Sigmoid colon (tissue), 7 donors: ENCODE measurements around the gene MMP25. TPM values are rescaled to one million over a fixed set of nuclear protein-coding genes. Genes with fewer than 3 reads are reported as not detected.

Experiments
- DNase-seq: peaks from one replicate; pipeline ENCODE4 v3.0.0-alpha.2; 2019
- H3K27ac ChIP-seq, 4 donors: fragments of 200-600 bp; sonication (generic); one replicate each; pipeline ENCODE4 v1.5.1; 2016 to 2019; ENCODE audit warnings: mild to moderate bottlenecking in 1 of 4
- H3K27me3 ChIP-seq, 3 donors: fragments of 200-600 bp; sonication (generic); one replicate each; pipeline ENCODE4 v1.5.1; 2019; ENCODE audit warnings: mild to moderate bottlenecking in 1 of 3
- H3K36me3 ChIP-seq, 4 donors: fragments of 200-600 bp; sonication (generic); one replicate each; pipeline ENCODE4 v1.5.1; 2016 to 2019
- H3K4me1 ChIP-seq, 4 donors: fragments of 200-600 bp; sonication (generic); one replicate each; pipeline ENCODE4 v1.5.1; 2017 to 2019
- H3K4me3 ChIP-seq, 4 donors: fragments of 200-600 bp; sonication (generic); one replicate each; pipeline ENCODE4 v1.5.1; 2017 to 2019; ENCODE audit warnings: mild to moderate bottlenecking in 2 of 4, moderate library complexity in 1 of 4
- H3K9me3 ChIP-seq, 4 donors: fragments of 200-600 bp in 3 of 4; sonication (generic) in 3 of 4; one replicate each; pipeline versions ENCODE4 v1.5.1 to v1.6.1; 2013 to 2019
- EP300 ChIP-seq, 4 donors: sonication (generic); formaldehyde crosslinking; IDR thresholded peaks; one replicate each; pipeline ENCODE4 v1.6.1; 2017; ENCODE audit warnings: antibody characterized with exemption in 4 of 4
- POLR2A ChIP-seq, 2 donors: fragments of 450-650 bp; IDR thresholded peaks; one replicate each; pipeline ENCODE4 v1.6.1; 2016; ENCODE audit warnings: antibody characterized with exemption in 2 of 2, mild to moderate bottlenecking in 2 of 2, moderate library complexity in 2 of 2
- POLR2AphosphoS5 ChIP-seq, 4 donors: sonication (generic); formaldehyde crosslinking; IDR thresholded peaks; one replicate each; pipeline ENCODE4 v1.6.1; 2017; ENCODE audit warnings: antibody characterized with exemption in 4 of 4
- WGBS, 2 donors: extraction: QIAGEN DNeasy Blood & Tissue Kit; methylation state at CpG; one replicate each; pipeline ENCODE4 v1.1.7; 2013; 5-methylcytosine and 5-hydroxymethylcytosine counted together
- intact Hi-C: fragments of 100-400 bp; cut with DNase I; formaldehyde crosslinking; loops from one replicate; pipeline ENCODE4 v1.15.1; 2023
- polyA plus RNA-seq, 3 donors: library from polyadenylated mRNA; stranded (reverse); fragments of 200-250 nt; gene quantifications; one replicate each; pipeline ENCODE4 v1.2.3, GENCODE V29; 2013
- total RNA-seq, 4 donors: library from RNA; depleted of rRNA; stranded (reverse); fragments of >200 nt; gene quantifications; one replicate each; pipeline ENCODE4 v1.1.0, GENCODE V29; 2016
- TF ChIP-seq, protein P1 (sequence below), 4 experiments: fragments of 450-650 bp in 3 of 4; fragments of 200-600 bp in 1 of 4; IDR thresholded peaks; one replicate each; pipeline ENCODE4 v1.5.1; 2016 to 2019; ENCODE audit warnings: antibody characterized with exemption in 4 of 4, mild to moderate bottlenecking in 3 of 4, moderate library complexity in 2 of 4
- donor health status: healthy with polysubstance abuse.
- donor health status: Bipolar disorder and iron deficiency.
- donor health status: healthy.

The MMP25 gene
- total and polyA plus RNA-seq, 7 donors = under 0.01 to 3.7 (median 1.1) TPM; not detected in 1

DNA sequence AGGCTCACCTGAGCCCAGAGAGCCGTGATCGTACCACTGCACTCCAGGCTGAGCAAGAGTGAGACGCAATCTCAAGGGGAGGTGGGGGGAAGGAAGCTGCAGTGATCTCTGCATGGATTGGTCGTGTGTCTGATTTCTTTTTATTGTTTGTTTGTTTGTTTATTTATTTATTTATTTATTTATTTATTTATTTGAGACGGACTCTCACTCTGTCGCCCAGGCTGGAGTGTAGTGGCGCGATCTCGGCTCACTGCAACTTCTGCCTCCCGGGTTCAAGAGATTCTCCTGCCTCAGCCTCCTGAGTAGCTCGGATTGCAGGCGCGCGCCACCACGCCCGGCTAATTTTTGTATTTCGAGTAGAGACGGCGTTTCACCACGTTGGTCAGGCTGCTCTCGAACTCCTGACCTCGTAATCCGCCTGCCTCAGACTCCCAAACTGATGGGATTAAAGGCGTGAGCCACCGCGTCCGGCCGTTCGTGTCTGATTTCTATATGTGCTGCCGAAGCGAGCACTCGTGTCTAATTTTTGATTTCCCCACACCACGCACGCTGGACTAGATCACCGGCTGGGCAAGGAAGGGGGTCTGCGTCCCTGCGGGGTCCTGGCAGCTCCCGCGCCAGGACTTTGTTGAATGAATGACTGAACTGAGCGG is 26.6 kb upstream of the MMP25 start:
- H3K36me3 ChIP-seq = no peaks in the 10 kb centered on the region
- H3K27ac ChIP-seq = peak overlapping the region; percentile 98 to 99 (median 98)
- H3K4me3 ChIP-seq = peak overlapping the region in 3 of 4 donors; percentile 57 to 74 (median 65)
- WGBS, 2 donors = 19 to 30% methylated on average over 40 of the region's 40 CpGs
- H3K9me3 ChIP-seq = no peaks in the 10 kb centered on the region
- H3K27me3 ChIP-seq = peaks cover 17 to 28% (median 24%) of the 10 kb centered on the region in 3 donors
- DNase-seq = no peak
- TF ChIP-seq POLR2A (IDR thresholded peaks at IDR 0.05) = no peak
- TF ChIP-seq POLR2AphosphoS5 (IDR thresholded peaks at IDR 0.05) = no peak
- TF ChIP-seq, protein P1, sequence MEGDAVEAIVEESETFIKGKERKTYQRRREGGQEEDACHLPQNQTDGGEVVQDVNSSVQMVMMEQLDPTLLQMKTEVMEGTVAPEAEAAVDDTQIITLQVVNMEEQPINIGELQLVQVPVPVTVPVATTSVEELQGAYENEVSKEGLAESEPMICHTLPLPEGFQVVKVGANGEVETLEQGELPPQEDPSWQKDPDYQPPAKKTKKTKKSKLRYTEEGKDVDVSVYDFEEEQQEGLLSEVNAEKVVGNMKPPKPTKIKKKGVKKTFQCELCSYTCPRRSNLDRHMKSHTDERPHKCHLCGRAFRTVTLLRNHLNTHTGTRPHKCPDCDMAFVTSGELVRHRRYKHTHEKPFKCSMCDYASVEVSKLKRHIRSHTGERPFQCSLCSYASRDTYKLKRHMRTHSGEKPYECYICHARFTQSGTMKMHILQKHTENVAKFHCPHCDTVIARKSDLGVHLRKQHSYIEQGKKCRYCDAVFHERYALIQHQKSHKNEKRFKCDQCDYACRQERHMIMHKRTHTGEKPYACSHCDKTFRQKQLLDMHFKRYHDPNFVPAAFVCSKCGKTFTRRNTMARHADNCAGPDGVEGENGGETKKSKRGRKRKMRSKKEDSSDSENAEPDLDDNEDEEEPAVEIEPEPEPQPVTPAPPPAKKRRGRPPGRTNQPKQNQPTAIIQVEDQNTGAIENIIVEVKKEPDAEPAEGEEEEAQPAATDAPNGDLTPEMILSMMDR (IDR thresholded peaks at IDR 0.05) = no peak
- no peak for TF ChIP-seq EP300 (IDR thresholded peaks at IDR 0.05)
- H3K4me1 ChIP-seq = peaks cover 0 to 54% (median 49%) of the 10 kb centered on the region in 4 donors
- intact Hi-C loops = loop anchor here (2.0 kb wide), 1 partner anchor 263 kb away; the partner anchor contains the start of gene ZNF263

DNA sequence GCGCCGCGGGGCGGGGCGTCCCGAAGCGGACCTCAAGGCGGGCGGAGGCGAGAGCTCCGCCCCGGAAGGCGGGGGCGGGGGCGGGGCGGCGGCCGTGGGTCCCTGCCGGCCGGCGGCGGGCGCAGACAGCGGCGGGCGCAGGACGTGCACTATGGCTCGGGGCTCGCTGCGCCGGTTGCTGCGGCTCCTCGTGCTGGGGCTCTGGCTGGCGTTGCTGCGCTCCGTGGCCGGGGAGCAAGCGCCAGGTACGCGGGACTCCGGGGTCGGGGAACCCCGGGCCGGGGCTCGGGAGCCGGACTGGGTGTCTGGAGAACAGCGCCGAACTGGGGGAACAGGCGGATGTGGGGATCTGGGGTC is 26.1 kb upstream of the MMP25 start, which contains the start of gene TNFRSF12A:
TSS of gene TNFRSF12A (plus strand) at position 122 of the 357 bp plus-strand sequence. CDS start at position 152, 30 bp downstream.
- TF ChIP-seq POLR2AphosphoS5 (IDR thresholded peaks at IDR 0.05) (peak; percentile 56 to 90 (median 88)), EP300 (IDR thresholded peaks at IDR 0.05) (no peak), POLR2A (IDR thresholded peaks at IDR 0.05) (peak in 1 of 2 donors; percentile 51)
- TF ChIP-seq, protein P1 (IDR thresholded peaks at IDR 0.05) = no peak
- intact Hi-C loops = loop anchor here (2.0 kb wide), 1 partner anchor 263 kb away; the partner anchor contains the start of gene ZNF263
- Histone ChIP-seq H3K27ac (peak within 1 kb of the TSS; percentile 98 to 99 (median 98)), H3K9me3 (no peaks in the 10 kb centered on the region), H3K4me3 (peak within 1 kb of the TSS; percentile 46 to 74 (median 61)), H3K4me1 (peaks cover 0 to 59% (median 53%) of the 10 kb centered on the region in 4 donors), H3K36me3 (no peaks in the 10 kb centered on the region), H3K27me3 (peaks cover 17 to 28% (median 24%) of the 10 kb centered on the region in 3 donors)
- DNase-seq = peak; percentile 83
- 1% methylated on average over 49 of the region's 49 CpGs for WGBS, 2 donors

DNA sequence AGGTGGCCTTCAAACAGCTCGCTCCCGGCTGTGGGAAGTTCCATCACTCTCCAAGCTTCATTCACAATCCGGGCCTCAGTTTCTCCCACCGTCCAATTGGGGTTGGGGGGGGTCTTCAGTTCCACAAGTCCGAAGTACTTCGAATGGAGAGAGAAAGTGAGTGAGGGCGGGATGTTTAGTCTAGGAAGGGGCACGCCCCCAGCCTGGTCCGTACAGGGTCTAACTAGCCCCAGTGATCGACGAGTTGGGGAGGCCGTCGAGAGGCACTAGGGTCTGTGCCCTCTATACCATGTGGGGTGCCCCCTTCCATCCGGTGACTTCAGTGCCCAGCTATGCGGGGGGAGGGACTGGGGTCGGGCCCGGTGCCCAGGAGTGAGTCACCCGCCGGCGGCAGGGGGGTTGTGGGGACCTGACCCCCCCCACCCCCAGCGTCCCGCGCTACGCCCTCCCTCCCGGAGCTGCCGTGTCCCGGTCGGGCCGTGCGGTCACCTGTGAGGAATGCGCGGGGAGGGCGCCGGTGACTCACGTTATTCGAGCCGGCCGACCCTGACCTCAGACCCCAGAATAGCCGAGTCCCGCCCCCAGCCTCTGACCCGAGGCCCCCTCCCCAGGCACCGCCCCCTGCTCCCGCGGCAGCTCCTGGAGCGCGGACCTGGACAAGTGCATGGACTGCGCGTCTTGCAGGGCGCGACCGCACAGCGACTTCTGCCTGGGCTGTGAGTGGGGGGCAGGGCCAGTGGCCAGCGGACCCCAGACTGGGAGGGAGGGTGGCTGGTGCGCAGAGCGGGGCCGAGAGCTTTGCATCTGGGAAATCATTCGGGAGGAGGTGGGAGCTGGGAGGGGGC is 25.5 kb upstream of the MMP25 start:
- Histone ChIP-seq H3K27ac (peak overlapping the region; percentile 98 to 99 (median 98)), H3K36me3 (peaks cover 0 to 3% (median 1%) of the 10 kb centered on the region in 4 donors), H3K9me3 (no peaks in the 10 kb centered on the region), H3K4me1 (peaks cover 0 to 62% (median 54%) of the 10 kb centered on the region in 4 donors), H3K27me3 (peaks cover 17 to 28% (median 24%) of the 10 kb centered on the region in 3 donors), H3K4me3 (peak overlapping the region; percentile 46 to 74 (median 61))
- intact Hi-C loops = loop anchor here (2.0 kb wide), 1 partner anchor 262 kb away; the partner anchor contains the start of gene ZNF263
- DNase-seq = peak; percentile 94
- TF ChIP-seq POLR2A (IDR thresholded peaks at IDR 0.05) (no peak), POLR2AphosphoS5 (IDR thresholded peaks at IDR 0.05) (peak; percentile 49 to 90 (median 70)), EP300 (IDR thresholded peaks at IDR 0.05) (peak in 2 of 4 donors; percentile 57 to 80)
- TF ChIP-seq, protein P1 (IDR thresholded peaks at IDR 0.05) = no peak
- WGBS, 2 donors = 0 to 1% methylated on average over 57 of the region's 57 CpGs

DNA sequence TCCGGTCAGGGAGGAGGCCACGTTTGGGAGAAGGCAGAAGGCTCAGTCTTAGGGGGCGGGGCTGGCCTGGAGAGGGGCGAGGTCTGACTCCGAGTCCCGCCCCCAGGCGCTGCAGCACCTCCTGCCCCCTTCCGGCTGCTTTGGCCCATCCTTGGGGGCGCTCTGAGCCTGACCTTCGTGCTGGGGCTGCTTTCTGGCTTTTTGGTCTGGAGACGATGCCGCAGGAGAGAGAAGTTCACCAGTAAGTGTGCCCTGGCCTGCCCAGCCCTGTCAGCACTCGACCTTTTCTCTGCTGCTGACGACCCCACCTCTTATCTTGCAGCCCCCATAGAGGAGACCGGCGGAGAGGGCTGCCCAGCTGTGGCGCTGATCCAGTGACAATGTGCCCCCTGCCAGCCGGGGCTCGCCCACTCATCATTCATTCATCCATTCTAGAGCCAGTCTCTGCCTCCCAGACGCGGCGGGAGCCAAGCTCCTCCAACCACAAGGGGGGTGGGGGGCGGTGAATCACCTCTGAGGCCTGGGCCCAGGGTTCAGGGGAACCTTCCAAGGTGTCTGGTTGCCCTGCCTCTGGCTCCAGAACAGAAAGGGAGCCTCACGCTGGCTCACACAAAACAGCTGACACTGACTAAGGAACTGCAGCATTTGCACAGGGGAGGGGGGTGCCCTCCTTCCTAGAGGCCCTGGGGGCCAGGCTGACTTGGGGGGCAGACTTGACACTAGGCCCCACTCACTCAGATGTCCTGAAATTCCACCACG is 24.7 kb upstream of the MMP25 start:
- WGBS, 2 donors = 17 to 18% methylated on average over 25 of the region's 25 CpGs
- TF ChIP-seq, protein P1 (IDR thresholded peaks at IDR 0.05) = peak in 1 of 4 experiments; percentile 27
- TF ChIP-seq EP300 (IDR thresholded peaks at IDR 0.05) (no peak), POLR2AphosphoS5 (IDR thresholded peaks at IDR 0.05) (peak in 1 of 4 donors; percentile 21)
- DNase-seq = peak; percentile 90
- Histone ChIP-seq H3K4me3 (peak overlapping the region; percentile 46 to 74 (median 61)), H3K27me3 (peaks cover 17 to 28% (median 24%) of the 10 kb centered on the region in 3 donors), H3K4me1 (peaks cover 0 to 62% (median 54%) of the 10 kb centered on the region in 4 donors), H3K9me3 (no peaks in the 10 kb centered on the region), H3K36me3 (peaks cover 0 to 11% (median 9%) of the 10 kb centered on the region in 4 donors), H3K27ac (peak overlapping the region; percentile 98 to 99 (median 98))
- intact Hi-C loops = loop anchor here (2.0 kb wide), 1 partner anchor 261 kb away; the partner anchor contains the start of gene ZNF263
